ENCODE data around the gene AGPAT2.
A peak's percentile ranks its signal among the peaks of the same experiment; 100 is the strongest.

AGPAT2 gene

DNA sequence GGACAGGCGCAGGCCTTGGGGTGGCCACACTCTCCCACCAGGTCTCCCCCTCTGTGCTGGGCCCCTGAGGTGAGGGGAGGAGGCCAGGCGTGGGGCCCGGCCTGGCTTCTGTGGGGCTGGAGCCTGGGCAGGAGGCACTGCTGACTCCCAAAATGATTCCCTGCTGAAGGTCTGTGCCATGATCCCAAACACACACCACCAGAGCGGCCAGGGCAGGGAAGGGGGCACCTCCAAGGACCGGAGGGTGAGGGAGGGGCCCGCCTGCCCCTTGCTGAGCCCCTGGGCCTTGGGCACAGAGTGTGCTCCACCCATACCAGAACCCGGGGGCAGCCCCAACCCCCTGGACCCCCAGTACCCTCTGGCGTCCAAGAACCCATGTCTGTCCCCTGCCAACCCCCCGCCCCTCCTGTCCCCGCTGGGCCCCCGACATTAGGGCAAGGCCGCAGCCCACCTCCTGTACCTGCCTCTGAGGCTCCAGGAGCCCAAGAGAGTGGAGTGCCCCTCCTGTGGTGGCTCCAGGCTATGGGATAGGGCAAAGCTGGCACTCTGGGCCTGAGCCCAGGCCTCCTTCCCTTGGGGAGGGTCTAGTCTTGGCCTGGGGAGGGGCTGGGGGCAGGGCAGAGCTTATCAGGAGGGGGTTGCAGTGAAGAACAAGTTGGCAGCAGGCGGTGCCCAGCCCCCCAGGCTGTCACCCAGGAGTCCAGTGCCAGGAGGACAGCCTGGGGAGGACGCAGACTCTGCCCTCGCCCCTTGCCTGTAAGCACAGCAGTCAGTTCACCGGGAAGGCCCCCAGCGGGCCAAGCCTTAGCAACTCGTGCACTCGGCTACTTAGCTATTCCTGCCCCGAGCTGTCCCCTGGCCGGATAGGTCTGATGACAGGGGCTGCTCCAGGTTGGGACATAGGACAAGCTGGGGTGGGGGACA is 27.1 kb downstream of the AGPAT2 start:
- DNase-seq: no peak

DNA sequence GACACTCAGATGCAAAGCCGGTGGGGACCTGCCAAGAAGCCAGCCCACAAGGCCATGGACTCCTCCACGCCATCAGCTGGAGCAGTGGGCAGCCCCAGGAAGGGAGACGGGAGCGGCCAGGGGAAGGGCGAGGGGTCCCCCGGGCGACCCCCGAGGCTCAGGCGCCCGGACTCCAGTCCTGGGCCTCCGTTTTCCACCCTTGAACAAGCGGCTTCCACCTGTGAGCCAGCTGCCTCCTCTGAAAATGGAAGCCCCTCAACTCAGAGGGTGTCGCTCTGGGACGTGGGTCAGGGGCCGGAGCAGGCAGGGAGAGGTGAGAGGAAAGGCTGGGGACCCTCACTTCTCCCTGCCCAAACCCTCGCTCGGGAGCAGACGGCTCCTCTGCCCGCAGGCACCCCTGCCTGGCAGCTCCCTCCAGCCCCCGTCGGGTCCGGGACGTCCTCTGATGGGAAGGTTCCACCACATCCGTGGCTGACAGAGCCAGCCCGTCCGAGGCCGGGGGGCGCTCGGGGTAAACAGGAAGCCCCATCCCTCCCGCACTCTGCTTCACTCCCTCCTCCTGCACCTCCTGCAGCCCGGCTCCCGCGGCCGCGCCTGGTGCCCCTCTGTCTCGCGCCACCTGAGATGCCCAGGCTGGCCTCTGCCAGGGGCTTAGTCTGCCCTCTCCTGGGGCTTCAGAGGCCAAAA is 28.3 kb downstream of the AGPAT2 start:
- DNase-seq: no peak

DNA sequence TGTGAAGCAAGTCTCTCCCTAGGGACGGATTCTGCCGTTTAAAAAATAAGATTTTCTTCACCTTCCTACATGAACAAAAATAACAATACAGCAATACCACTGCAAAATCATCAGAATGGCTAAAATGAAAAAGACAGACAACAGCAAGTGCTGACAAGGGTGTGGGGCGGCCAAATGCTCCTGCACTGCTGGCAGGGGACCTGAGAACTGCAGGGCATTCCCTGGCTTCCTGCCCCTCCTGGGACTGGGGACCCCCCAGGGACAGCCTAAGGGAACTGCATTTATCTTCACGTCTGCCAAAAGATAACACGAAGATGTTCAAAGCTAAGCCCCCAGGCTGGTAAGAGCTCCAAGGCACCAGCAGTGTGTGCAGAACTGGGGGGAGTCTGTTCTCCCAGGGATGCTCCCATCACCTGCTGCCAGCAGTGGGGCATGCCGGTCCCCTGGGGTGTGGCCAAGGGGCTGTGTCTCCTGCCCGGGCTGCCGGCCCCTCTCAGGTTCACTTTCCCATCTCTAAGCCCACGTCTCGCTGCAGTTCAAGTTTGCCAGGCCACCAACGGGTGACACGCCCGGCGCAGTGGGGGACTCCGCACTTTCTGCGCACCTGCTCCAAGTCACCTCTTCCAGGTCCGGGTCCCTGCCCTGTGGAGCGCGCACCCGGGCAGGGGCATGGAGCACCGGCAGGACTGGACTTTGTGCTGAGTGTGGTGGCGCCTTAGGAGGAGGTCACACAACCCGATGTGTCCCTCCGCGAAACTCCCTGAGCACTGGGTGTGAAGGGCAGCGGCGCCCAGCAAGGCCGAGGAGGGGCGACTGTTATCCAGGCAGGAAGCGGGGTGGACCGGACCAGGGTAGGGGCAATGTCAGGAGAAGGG is 29.0 kb downstream of the AGPAT2 start:
- no peak for DNase-seq

DNA sequence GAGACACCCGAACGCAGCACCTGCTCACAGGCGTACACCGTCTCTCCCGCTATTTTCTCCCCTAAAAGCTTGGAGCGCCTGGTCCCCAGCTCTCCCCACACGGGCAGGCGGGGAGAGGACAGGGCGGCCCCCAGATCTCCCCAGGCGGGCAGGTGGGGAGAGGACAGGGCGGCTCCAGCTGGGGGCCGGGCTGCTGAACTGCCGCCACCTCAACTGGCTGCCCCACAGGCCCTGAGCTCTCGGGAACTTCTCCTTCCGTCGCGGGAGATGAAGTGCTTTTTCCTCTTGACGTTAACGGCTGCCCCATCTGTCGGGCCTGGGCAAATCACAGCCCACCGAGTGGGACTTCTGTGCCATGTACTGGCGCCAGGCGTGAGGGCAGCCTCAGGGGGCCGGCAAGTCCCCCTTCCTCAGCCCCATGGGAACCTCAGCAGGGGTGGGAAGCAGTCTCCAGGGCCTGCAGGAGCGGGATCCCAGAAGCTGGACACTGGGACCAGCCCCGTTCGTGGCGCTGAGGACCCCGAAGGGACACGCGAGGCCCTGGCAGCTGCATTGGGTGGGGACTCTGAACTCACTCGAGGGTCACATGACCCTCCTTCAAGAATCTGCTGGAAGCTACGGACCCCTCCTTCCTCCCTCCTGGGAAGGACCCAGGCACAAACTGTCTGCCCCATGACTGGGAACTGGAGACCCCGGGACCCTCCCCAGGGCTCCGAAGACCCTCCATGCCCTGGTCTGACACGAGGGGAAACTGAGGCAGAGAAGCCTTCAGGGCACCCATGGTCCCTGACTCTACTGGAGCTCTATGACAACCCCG is 30.3 kb downstream of the AGPAT2 start:
- DNase-seq: no peak

DNA sequence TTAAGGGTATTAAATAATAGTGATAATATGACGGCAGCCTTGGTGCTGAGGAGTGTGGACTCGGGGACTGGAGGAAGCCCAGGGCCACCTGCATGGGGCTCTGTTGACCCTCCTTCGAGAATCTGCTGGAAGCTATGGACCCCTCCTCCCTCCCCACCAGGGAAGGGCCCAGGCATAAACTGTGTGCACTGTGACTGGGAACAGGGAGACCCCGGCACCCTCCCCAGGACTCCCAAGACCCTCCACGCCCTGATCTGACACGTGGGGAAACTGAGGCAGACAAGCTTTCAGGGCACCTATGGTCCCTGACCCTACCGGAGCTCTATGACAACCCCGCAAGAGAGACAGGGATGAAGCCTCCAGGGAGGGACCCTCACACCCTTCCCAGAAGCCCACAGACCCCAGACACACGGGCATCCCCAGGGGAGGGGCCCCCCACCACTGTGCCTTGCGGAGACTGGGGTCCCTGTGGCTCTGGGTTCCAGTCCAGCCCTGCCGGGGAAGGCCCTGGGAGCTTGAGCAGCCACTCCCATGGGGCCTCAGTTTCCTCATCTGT is 31.0 kb downstream of the AGPAT2 start:
- no peak for DNase-seq

DNA sequence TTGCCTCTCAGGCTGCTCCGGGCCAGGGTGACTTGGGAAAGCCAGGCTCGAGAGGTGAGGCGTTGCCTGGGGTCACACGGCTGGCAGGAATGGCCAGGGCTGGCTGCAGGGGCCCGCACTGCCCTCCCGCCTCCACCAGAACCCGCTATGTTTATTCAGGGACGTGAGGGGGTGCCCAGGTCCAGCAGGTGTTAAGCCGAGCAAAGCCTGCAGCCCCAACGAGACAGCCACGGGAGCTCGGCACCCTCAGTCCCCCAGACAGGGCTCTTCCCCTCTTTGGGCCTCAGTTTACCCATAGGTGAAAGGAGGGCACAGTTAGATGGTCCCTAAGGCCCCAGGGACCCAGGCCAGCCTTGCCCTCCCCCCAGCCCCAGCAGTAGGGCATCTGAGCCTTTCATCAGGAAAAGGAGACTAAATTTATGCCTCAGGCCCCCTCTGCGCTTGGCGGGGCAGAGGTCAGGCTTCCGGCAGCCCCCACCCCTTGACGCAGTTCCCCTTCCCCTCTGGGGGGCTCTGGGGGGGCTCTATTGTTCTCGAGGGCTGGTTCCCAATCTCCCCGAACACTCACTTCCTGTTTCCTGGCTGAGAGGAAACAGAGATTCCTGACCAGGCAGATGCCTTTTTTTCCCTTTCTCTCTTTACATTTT is 31.6 kb downstream of the AGPAT2 start:
- DNase-seq: no peak

DNA sequence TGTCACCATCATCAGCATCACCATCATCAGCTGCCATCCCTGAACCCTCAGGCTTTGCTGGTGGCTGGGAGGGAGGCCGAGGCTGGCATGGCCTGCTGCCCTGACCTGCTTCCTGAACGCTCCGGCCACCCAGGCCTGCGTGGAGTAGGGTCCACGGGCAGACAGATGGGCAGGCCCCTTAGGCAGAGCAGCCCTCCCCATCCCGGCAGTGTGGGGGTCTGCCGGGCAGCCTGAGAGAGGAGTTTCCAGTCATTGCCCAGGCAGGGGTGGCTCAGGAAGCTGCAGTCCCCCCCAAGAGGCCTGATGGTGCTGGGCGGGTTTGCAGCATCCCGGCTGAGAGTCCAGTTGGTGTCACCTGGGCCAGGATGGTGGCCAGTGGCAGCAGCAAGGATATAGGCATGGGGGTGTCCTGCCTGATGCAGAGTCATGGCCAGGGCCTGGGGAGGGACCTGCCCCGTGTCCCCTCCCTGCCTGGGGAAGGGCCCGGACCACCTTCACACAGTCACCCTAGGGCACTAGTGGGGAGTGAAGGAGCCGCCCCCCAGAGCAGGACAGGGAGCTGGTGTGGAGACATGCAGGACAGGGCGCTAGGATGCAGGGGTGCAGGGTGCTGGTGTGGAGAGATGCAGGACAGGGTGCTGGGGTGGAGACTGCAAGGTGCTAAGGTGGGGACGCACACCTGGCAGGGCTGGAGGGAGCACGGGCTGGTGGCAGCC is 32.3 kb downstream of the AGPAT2 start:
- no peak for DNase-seq

DNA sequence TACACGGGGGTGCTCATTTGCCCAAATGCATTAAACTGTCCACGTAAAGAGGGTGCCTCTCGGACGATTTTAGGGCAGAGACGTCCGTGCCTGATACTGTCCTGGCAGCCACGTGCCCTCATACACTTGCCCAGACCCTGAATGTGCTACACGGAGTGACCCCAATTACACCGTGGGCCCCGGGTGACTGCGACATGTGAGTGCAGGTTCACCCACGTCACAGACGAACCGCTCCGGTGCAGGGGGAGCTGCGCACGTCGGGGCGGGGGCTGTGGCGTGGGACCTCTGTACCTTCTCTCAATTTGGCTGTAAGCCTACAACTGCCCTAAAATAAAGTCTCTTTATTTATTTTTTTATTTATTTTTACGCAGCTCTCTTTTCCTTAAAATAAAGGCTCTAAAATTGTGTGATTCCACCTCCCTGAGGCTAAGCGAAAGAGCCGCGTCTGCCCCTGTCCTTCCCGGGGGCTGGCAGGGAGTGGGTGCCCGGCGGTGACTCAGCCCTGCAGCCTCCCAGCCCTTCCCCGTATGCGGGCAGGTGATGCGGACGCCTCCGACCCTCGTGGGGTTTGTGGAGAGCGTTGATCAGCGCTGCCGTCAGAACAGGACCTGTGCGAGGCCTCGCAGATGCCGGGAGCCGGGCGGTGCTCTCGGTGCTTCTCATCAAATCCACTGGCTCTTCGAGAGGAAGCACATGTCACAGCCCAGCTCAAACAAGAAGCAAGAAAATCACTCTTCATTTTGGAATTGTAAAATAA is 33.8 kb downstream of the AGPAT2 start:
- no peak for DNase-seq

DNA sequence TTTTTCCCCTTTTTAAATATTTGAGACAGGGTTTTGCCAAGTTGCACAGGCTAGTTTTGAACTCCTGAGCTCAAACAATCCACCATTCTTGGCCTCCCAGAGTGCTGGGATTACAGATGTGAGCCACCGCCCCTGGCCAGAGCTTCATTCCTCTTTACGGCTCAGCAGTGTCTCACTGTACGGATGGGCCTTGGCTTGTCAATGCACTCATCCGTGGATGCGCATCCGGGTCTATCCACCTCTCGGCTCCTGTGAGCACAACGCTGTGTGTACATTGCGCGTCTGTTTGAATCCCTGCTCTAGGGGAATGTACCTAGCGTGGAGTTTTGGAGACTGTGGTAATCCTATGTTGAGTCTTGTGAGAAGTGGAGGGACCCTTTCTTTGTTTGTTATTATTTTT is 35.4 kb downstream of the AGPAT2 start:
- no peak for DNase-seq

DNA sequence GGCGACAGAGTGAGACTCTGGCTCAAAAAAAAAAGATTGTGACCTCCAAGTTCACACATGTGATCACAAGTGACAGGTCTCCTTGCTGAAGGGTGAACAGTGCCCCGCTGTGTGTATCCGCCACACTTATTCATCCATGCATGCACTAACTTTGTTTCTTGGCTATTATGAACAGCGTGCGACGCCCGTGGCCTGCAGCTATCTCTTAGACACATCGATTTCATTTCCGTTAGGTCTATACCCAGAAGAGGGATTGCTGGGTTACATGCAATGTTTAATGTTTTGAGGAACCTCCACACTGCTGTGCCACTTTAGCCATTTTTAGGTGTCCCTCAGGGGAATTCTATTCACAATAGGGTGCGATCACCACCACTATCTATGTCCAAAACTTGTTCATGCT is 36.6 kb downstream of the AGPAT2 start:
- DNase-seq: no peak

DNA sequence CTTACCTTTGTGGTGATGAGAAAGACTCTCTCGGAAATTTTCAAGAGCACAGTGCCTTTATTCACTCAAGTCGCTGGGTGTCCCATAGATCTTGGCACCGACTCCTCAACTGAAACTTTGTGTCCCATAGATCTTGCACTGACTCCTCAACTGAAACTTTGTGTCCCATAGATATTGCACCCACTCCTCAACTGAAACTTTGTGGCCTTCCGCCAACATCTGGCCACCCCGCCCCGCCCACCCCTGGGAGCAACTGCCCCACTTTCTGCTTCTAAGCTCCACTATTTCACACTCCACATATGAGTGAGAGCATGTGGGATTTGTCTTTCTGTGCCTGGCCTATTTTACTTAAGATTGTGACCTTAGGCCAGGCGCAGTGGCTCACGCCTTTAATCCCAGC is 37.2 kb downstream of the AGPAT2 start:
- no peak for DNase-seq

DNA sequence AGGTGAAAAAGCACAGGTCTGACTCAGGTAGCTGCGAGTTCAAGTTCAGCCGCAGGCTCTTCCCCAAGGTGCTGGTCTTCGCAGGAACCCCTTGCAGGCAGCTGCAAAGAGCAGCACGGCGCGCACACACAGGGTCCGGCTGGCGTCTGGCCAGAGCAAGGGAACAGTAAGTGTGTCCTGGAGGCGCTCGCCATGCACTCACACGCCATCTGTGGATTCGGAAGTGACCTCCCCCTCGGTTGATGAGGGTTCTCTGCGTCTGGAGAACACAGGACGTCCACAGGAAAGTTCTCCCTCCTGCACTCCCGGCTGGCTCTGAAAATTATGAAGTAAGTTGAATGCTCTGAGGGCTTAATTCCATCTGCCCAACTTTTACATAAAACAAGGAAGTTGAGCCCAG is 38.5 kb downstream of the AGPAT2 start:
- no peak for DNase-seq

DNA sequence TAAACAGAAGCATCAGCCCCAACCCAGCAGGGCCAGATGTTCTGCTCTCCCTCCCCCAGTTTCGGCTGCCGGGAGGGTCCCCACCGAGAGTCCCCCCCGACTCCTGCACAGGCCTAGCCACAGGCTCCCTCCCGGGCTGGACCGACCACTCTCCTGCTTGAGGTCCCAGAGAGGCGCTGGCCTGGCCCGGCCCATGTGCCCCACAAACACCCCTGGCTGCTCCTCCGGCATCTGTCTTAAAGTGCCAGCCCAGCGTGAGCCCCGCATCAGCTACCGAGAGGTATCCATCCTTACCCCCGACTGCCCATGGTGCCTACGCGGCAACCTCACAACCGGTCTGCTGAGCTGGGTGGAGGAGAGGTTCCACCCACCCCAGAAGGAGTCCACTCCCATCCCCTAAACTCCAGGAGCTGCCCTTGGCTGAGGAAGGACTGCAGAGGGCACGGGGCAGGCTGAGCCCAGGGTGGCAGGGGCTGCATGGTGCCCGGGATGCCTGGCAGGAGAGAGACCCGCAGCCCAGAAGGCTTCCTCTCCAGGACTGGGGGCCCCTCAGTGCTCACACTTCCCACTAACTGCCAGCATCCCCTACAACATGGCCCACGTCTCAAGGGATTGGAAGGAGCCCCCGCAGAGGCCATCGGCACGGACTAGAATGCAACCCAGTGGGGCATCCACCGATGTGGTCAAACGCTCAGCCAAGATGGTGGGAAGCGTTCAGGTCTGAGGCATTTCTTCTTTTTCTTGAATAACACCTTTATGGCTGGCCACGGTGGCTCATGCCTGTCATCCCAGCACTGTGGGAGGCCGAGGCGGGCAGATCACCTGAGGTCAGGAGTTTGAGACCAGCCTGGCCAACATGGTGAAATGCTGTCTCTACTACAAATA is 40.2 kb downstream of the AGPAT2 start:
- DNase-seq: no peak

DNA sequence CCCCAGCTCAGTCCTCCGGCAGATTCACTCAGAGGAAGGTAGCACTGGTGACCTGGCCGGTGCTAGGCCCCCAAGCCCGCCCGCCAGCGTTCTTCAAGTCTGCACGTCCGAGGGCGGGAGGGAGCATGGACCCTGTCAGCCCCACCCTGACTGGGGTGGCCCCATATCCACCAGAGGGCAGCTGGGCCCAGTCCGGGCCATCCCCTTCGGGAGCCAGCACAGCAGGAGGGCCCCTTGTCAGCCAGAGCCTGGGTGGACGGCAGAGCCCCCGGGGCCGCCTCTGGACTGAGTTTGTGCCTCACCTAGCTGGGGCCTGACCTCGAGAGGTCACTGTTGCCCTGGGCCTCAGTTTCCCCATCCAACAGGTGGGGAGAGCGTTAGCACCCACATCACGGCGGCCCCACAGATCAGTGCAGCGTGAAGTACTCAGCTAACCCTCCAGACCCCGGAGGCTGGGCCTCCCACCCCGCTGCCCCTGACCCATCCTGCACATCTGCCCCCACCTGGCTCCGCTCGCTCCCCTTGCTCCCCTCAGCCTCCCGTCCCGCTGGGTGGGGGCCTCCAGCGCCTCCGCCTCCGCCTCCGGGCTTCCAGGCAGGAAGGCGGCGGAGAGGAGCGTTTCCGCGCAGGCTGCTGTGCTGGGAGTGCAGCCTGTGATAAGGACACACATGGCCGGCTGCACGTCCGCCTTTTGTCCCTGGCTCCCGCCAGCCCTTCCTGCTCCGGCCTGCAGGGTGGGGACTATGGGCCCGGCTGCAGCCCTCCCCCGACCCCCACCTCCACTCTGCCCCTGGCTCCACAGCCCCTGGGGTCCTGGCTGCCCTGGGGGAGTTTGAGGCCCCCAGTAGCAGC is 41.1 kb downstream of the AGPAT2 start:
- DNase-seq: no peak

DNA sequence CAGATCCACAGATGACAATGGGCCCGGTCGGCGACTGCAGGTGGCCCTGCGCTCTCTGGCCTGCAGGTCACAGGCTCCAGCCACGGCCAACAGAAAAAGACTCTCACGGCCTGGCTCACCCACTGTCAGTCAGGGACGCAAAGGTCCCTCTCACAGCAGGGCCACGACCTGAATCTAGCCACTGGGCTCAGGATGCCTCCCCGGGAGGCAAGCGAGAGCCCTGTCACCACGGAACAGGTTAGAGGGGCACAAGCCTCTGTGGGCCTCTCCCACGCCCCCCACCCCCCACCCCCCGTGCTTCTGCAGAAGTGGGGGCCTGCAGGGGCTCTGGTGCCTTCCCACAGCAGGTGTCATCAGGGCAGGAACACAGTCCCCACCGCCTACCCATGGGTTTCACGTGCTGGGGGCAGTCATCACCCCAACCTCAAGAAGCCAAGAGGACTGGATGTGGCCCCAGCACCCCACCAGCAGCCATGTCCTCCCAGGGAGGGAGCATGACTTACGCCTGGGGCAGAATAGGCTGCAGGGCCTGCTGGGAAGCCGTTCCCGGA is 41.8 kb downstream of the AGPAT2 start:
- no peak for DNase-seq

DNA sequence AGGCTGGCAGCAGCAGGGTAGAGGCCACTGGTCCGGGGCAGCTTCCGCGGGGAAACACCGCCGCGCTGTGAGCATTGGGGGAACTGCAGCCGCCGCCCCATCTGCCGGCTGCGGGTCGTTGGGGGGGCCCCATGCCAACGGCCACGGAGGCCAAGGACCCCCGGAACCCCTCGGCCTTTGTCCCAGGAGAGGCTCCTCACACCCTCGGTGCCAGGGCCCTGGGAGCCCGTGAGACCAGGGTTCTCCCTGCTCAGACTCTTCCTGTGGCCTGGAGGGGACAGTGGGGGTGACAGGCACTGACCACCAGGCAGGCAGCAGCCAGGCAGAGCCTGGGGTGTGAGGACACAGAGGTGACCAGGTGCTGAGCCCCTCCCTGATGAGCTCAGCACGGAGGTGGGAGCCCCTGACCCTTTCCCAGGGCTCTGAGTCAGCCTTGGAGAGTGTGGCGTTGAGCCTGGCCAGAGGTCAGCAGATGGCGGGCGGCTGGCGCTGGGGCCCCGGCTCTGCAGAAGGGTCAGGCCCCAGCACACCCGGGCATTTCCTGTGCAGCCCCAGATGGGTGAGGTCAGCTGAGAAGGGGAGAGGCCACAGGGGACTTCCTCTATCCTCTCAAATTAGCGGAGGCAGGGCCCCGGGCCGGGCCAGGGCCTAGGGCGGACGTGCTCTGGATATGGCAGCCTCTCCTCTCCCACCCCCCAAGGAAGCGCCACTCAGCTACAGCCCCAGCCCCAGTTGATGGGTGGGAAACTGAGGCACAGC is 42.5 kb downstream of the AGPAT2 start:
- DNase-seq: peak; percentile 46 to 67 (median 58)

DNA sequence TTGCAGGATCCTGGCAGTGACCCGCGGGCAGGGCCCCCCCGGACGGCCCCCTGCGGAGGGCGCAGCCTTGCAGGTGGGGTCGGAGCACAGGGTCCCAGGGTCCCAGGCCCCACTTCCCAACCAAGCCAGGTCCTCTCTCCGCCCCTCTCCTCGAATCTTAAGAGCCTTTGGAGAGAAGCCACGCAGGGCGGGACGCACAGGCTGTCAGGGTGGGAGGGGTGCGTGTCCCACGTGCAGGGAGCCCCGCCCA is 43.0 kb downstream of the AGPAT2 start:
- no peak for DNase-seq

Data from activated naive CD4-positive, alpha-beta T cell (primary cell).